MCF 10A (cell line): Measurements from ENCODE around the gene PIGR. TPM values are rescaled to one million over a fixed set of nuclear protein-coding genes. Genes with fewer than 3 reads are reported as not detected.

Source experiments
- BruUV-seq: library from RNA; stranded (reverse); fragments of 400-500 nt; replicated peaks from 2 replicates; lab custom pipeline; 2021; lab: Mats Ljungman, UMichigan
- CTCF ChIA-PET: fragments of 300-600 bp; sonication (Branson Sonifier 250); formaldehyde crosslinking; extraction: SDS; loops from one replicate; lab custom pipeline; 2021; ENCODE audit warnings: antibody characterized with exemption, inconsistent platforms; lab: Yijun Ruan, JAX
- POLR2A ChIA-PET: fragments of 300-600, 350-650 bp; sonication (Branson Sonifier 250); formaldehyde crosslinking; extraction: SDS; loops from one replicate; lab custom pipeline; 2020; ENCODE audit warnings: antibody characterized with exemption, inconsistent platforms; lab: Yijun Ruan, JAX
- DNase-seq: peaks from one replicate; pipeline ENCODE4 v3.0.0-alpha.2; 2018; ENCODE audit not compliant: unreplicated experiment
- H3K27ac Mint-ChIP-seq: one replicate; pipeline ENCODE4 v1.8.0; 2022; ENCODE audit warnings: mild to moderate bottlenecking, low read depth, mixed read lengths; ENCODE audit not compliant: unreplicated experiment
- H3K27me3 Mint-ChIP-seq: one replicate; pipeline ENCODE4 v1.8.0; 2022; ENCODE audit warnings: mixed read lengths; ENCODE audit not compliant: insufficient read depth, unreplicated experiment
- H3K36me3 Mint-ChIP-seq: one replicate; pipeline ENCODE4 v1.8.0; 2022; ENCODE audit warnings: mild to moderate bottlenecking, moderate library complexity, mixed read lengths; ENCODE audit not compliant: insufficient read depth, unreplicated experiment
- H3K4me1 Mint-ChIP-seq: one replicate; pipeline ENCODE4 v1.8.0; 2022; ENCODE audit warnings: mixed read lengths; ENCODE audit not compliant: insufficient read depth, unreplicated experiment
- H3K4me3 Mint-ChIP-seq: one replicate; pipeline ENCODE4 v1.8.0; 2022; ENCODE audit warnings: mild to moderate bottlenecking, moderate library complexity, mixed read lengths; ENCODE audit not compliant: unreplicated experiment
- H3K9me3 Mint-ChIP-seq: one replicate; pipeline ENCODE4 v1.8.0; 2022; ENCODE audit warnings: mixed read lengths; ENCODE audit not compliant: unreplicated experiment
- CTCF ChIP-seq: fragments of 200-600 bp; IDR thresholded peaks from one replicate; pipeline ENCODE4 v1.8.0; 2022; ENCODE audit warnings: antibody characterized with exemption, mild to moderate bottlenecking; ENCODE audit not compliant: unreplicated experiment
- intact Hi-C: fragments of 100-400 bp; cut with micrococcal nuclease; formaldehyde crosslinking; loops from 2 replicates; pipeline ENCODE4 v1.14.1; 2022
- total RNA-seq: library from RNA; stranded (reverse); gene quantifications from 2 replicates; pipeline ENCODE4 v1.2.3, GENCODE V29; 2022

Gene PIGR
- total RNA-seq, 1 experiment from 2014 or later, result not detected

GRCh38 chr1:206953626-206954025, 7.4 kb upstream of the PIGR start:
- Mint-ChIP-seq H3K9me3 (no peaks in the 10 kb centered on the region), H3K27ac (no peak overlapping the region), H3K4me3 (no peak overlapping the region), H3K36me3 (no peaks in the 10 kb centered on the region), H3K4me1 (peaks cover 8% of the 10 kb centered on the region), H3K27me3 (no peaks in the 10 kb centered on the region)
- BruUV-seq, result no TSS peak
- no peak for TF ChIP-seq CTCF
- intact Hi-C loops, result no loop called here
- no peak for DNase-seq
- ChIA-PET POLR2A (interaction anchor here (1.0 to 1.2 kb wide), 2 partner anchors 8 to 180 kb away, joined by 3 to 4 read pairs; no protein-coding TSS in a partner anchor), CTCF (interaction anchor here (1.0 to 1.9 kb wide), 6 partner anchors 32 to 492 kb away, joined by 3 to 6 read pairs (median 4); partner anchors contain the start of gene FCMR)

GRCh38 chr1:206953126-206953525, 6.9 kb upstream of the PIGR start:
- BruUV-seq, result no TSS peak

GRCh38 chr1:206952171-206952570, 5.9 kb upstream of the PIGR start:
- intact Hi-C loops, result no loop called here
- no TSS peak for BruUV-seq
- H3K4me1 Mint-ChIP-seq, result peaks cover 8% of the 10 kb centered on the region
- H3K27me3 Mint-ChIP-seq, result no peaks in the 10 kb centered on the region
- ChIA-PET POLR2A (interaction anchor here (0.7 to 1.8 kb wide), 2 partner anchors 9 to 15 kb away, joined by 3 to 4 read pairs; no protein-coding TSS in a partner anchor), CTCF (interaction anchor here (0.7 to 4.4 kb wide), 6 partner anchors 18 to 369 kb away, joined by 4 to 20 read pairs (median 6); no protein-coding TSS in a partner anchor)
- H3K27ac Mint-ChIP-seq, result no peak overlapping the region
- H3K36me3 Mint-ChIP-seq, result no peaks in the 10 kb centered on the region
- DNase-seq, result peak; percentile 33
- no peak for TF ChIP-seq CTCF
- no peaks in the 10 kb centered on the region for H3K9me3 Mint-ChIP-seq
- no peak overlapping the region for H3K4me3 Mint-ChIP-seq

More at GRCh38 chr1:206953126-206953525, 6.9 kb upstream of the PIGR start:
- H3K4me3 Mint-ChIP-seq, result no peak overlapping the region
- no peak for DNase-seq
- no peaks in the 10 kb centered on the region for H3K9me3 Mint-ChIP-seq
- no peaks in the 10 kb centered on the region for H3K36me3 Mint-ChIP-seq
- peaks cover 8% of the 10 kb centered on the region for H3K4me1 Mint-ChIP-seq
- TF ChIP-seq CTCF, result no peak
- no peak overlapping the region for H3K27ac Mint-ChIP-seq
- CTCF ChIA-PET, result interaction anchor here (1.1 to 2.3 kb wide), 4 partner anchors 29 to 492 kb away, joined by 3 to 12 read pairs (median 4); no protein-coding TSS in a partner anchor
- no peaks in the 10 kb centered on the region for H3K27me3 Mint-ChIP-seq
- POLR2A ChIA-PET, result interaction anchor here (1.0 kb wide), 1 partner anchor 9 kb away, joined by 4 read pairs; no protein-coding TSS in a partner anchor
- intact Hi-C loops, result no loop called here

- Mint-ChIP-seq H3K27me3 (peaks cover 4% of the 10 kb centered on the region), H3K4me3 (no peak overlapping the region), H3K27ac (no peak overlapping the region), H3K4me1 (peaks cover 8% of the 10 kb centered on the region), H3K9me3 (no peaks in the 10 kb centered on the region), H3K36me3 (no peaks in the 10 kb centered on the region)
- ChIA-PET CTCF (interaction anchor here (0.6 to 4.4 kb wide), 9 partner anchors 10 to 469 kb away, joined by 3 to 20 read pairs (median 5); no protein-coding TSS in a partner anchor), POLR2A (interaction anchor here (0.7 to 1.8 kb wide), 2 partner anchors 10 to 14 kb away, joined by 3 to 4 read pairs; no protein-coding TSS in a partner anchor)
- no peak for TF ChIP-seq CTCF
- BruUV-seq, result no TSS peak
- no peak for DNase-seq
- intact Hi-C loops, result no loop called here
These were observed 5.2 kb upstream of the PIGR start for GRCh38 chr1:206951318-206952100.
